WTC11 (cell line): Measurements from ENCODE around the gene PSMB2. TPM values are rescaled to one million over a fixed set of nuclear protein-coding genes. Genes with fewer than 3 reads are reported as not detected.
A peak's percentile ranks its signal among the peaks of the same experiment; 100 is the strongest.

ENCODE experiments used
- ATAC-seq: fragments of 200-7000 bp; cut with Tn5 transposase; 2 replicates; pipeline ENCODE4 v1.10.0; 2021; ENCODE audit warnings: mild to moderate bottlenecking, moderate library complexity
- CTCF ChIA-PET: fragments of 300-600 bp; sonication (Branson Sonifier 250); formaldehyde crosslinking; loops from one replicate; lab custom pipeline; 2021; ENCODE audit warnings: antibody characterized with exemption; lab: Charles Lee
- POLR2A ChIA-PET: fragments of 350-600 bp; sonication (Branson Sonifier 250); formaldehyde crosslinking; loops from one replicate; lab custom pipeline; 2021; ENCODE audit warnings: antibody characterized with exemption; lab: Charles Lee
- DNase-seq: peaks from one replicate; pipeline ENCODE4 v3.0.0; 2021; ENCODE audit warnings: low spot score
- H3K27ac Mint-ChIP-seq: 2 replicates; pipeline ENCODE4 v1.8.0; 2021; ENCODE audit warnings: mixed read lengths
- H3K27me3 Mint-ChIP-seq: 2 replicates; pipeline ENCODE4 v1.8.0; 2021; ENCODE audit warnings: low read depth, mild to moderate bottlenecking, moderate library complexity, mixed read lengths
- H3K36me3 Mint-ChIP-seq: 2 replicates; pipeline ENCODE4 v1.8.0; 2021; ENCODE audit warnings: mixed read lengths
- H3K4me1 Mint-ChIP-seq: 2 replicates; pipeline ENCODE4 v1.8.0; 2022; ENCODE audit warnings: mixed read lengths
- H3K4me3 Mint-ChIP-seq: 2 replicates; pipeline ENCODE4 v1.8.0; 2021; ENCODE audit warnings: mild to moderate bottlenecking, moderate library complexity, mixed read lengths
- H3K9me3 Mint-ChIP-seq: 2 replicates; pipeline ENCODE4 v1.8.0; 2021; ENCODE audit warnings: mixed read lengths
- ATF3 ChIP-seq: sonication (generic); formaldehyde crosslinking; conservative IDR thresholded peaks from 2 replicates; pipeline ENCODE4 v1.8.1; 2022; ENCODE audit warnings: mild to moderate bottlenecking, missing genetic modification reagents
- CDX4 ChIP-seq: fragments of 250-450 bp; sonication (Bioruptor Pico); IDR thresholded peaks from 2 replicates; pipeline ENCODE4 v1.9.0; 2021; ENCODE audit warnings: moderate library complexity, mild to moderate bottlenecking, inconsistent platforms, borderline replicate concordance
- CTCF ChIP-seq: fragments of 200-600 bp; IDR thresholded peaks from 2 replicates; pipeline ENCODE4 v1.8.0; 2022; ENCODE audit warnings: antibody characterized with exemption
- E2F4 ChIP-seq: sonication (generic); formaldehyde crosslinking; IDR thresholded peaks from 2 replicates; pipeline ENCODE4 v1.8.1; 2022; ENCODE audit warnings: low read depth, mild to moderate bottlenecking, moderate library complexity, missing genetic modification reagents, borderline replicate concordance
- ERG ChIP-seq: fragments of 250-450 bp; sonication (Bioruptor Pico); IDR thresholded peaks from 2 replicates; pipeline ENCODE4 v1.8.0; 2021; ENCODE audit warnings: mild to moderate bottlenecking
- ESRRA ChIP-seq: sonication (generic); formaldehyde crosslinking; IDR thresholded peaks from 2 replicates; pipeline ENCODE4 v1.8.1; 2022; ENCODE audit warnings: mild to moderate bottlenecking, missing genetic modification reagents, borderline replicate concordance
- FOXJ3 ChIP-seq: sonication (generic); formaldehyde crosslinking; IDR thresholded peaks from 2 replicates; pipeline ENCODE4 v1.9.0; 2021; ENCODE audit warnings: missing genetic modification reagents, mild to moderate bottlenecking, borderline replicate concordance
- FOXP1 ChIP-seq: sonication (generic); formaldehyde crosslinking; IDR thresholded peaks from 2 replicates; pipeline ENCODE4 v1.8.0; 2022; ENCODE audit warnings: missing genetic modification reagents, mild to moderate bottlenecking, moderate library complexity, borderline replicate concordance
- GTF2I ChIP-seq: fragments of 250-450 bp; sonication (Bioruptor Pico); conservative IDR thresholded peaks from 2 replicates; pipeline ENCODE4 v1.4.0; 2021; ENCODE audit warnings: mild to moderate bottlenecking
- KAT7 ChIP-seq: sonication (generic); formaldehyde crosslinking; IDR thresholded peaks from 2 replicates; pipeline ENCODE4 v1.8.1; 2023; ENCODE audit warnings: missing genetic modification reagents, mild to moderate bottlenecking, borderline replicate concordance
- MYBL2 ChIP-seq: sonication (generic); formaldehyde crosslinking; IDR thresholded peaks from 2 replicates; pipeline ENCODE4 v1.8.1; 2023; ENCODE audit warnings: mild to moderate bottlenecking, moderate library complexity, missing genetic modification reagents
- NFYB ChIP-seq: sonication (generic); formaldehyde crosslinking; conservative IDR thresholded peaks from 2 replicates; pipeline ENCODE4 v1.8.0; 2022; ENCODE audit warnings: low read depth, missing genetic modification reagents
- RELA ChIP-seq: sonication (generic); formaldehyde crosslinking; IDR thresholded peaks from 2 replicates; pipeline ENCODE4 v1.8.1; 2022; ENCODE audit warnings: missing genetic modification reagents, mild to moderate bottlenecking, borderline replicate concordance
- USF2 ChIP-seq: sonication (generic); formaldehyde crosslinking; IDR thresholded peaks from 2 replicates; pipeline ENCODE4 v1.8.1; 2023; ENCODE audit warnings: mild to moderate bottlenecking, missing genetic modification reagents, moderate library complexity
- ZBTB43 ChIP-seq: sonication (generic); formaldehyde crosslinking; IDR thresholded peaks from 2 replicates; pipeline ENCODE4 v1.8.1; 2023; ENCODE audit warnings: mild to moderate bottlenecking, missing genetic modification reagents
- ZNF396 ChIP-seq: fragments of 250-450 bp; sonication (Bioruptor Pico); IDR thresholded peaks from 2 replicates; pipeline ENCODE4 v1.8.0; 2021; ENCODE audit warnings: mild to moderate bottlenecking, moderate library complexity, borderline replicate concordance
- ZNF532 ChIP-seq: fragments of 250-450 bp; sonication (Bioruptor Pico); IDR thresholded peaks from 2 replicates; pipeline ENCODE4 v1.9.0; 2021; ENCODE audit warnings: mild to moderate bottlenecking, borderline replicate concordance
- total RNA-seq: library from RNA; stranded (reverse); gene quantifications from 3 replicates; pipeline ENCODE4 v1.2.3, GENCODE V29; 2021

Gene PSMB2
- total RNA-seq, 1 experiment from 2014 or later: 76.7 TPM

GRCh38 chr1:35569936-35570335, 71.4 kb downstream of the PSMB2 start:
- CTCF ChIA-PET: interaction anchor here (0.6 to 2.4 kb wide), 5 partner anchors 13 to 158 kb away, joined by 3 to 14 read pairs (median 8); partner anchors contain the start of genes KIAA0319L and NCDN
- Mint-ChIP-seq H3K4me3 (no peak overlapping the region), H3K36me3 (peaks cover 4% of the 10 kb centered on the region), H3K27ac (no peak overlapping the region), H3K9me3 (no peaks in the 10 kb centered on the region), H3K4me1 (peaks cover 15% of the 10 kb centered on the region), H3K27me3 (peaks cover 60% of the 10 kb centered on the region)
- POLR2A ChIA-PET: no interaction called here
- no peak for DNase-seq
- no peak for ATAC-seq
- TF ChIP-seq ESRRA (CRISPR knock-in tag) (no peak), CDX4 (no peak)

- Mint-ChIP-seq H3K36me3 (peaks cover 12% of the 10 kb centered on the region), H3K4me3 (no peak overlapping the region), H3K9me3 (no peaks in the 10 kb centered on the region)
- peak; percentile 43 for ATAC-seq
- DNase-seq: peak; percentile 78
- POLR2A ChIA-PET: interaction anchor here (0.7 to 0.8 kb wide), 2 partner anchors 9 to 19 kb away, joined by 3 read pairs; no protein-coding TSS in a partner anchor
- TF ChIP-seq MYBL2 (no peak), CTCF (peak; percentile 74)
- TF ChIP-seq, all 79 proteins: peak for 1
- no peak overlapping the region for H3K27ac Mint-ChIP-seq
- peaks cover 52% of the 10 kb centered on the region for H3K27me3 Mint-ChIP-seq
- CTCF ChIA-PET: interaction anchor here (0.6 to 3.4 kb wide), 24 partner anchors 9 to 206 kb away, joined by 3 to 80 read pairs (median 6); partner anchors contain the start of genes C1orf216, CLSPN, KIAA0319L and NCDN
- peaks cover 11% of the 10 kb centered on the region for H3K4me1 Mint-ChIP-seq
Observed at GRCh38 chr1:35568975-35569395, 72.3 kb downstream of the PSMB2 start.

GRCh38 chr1:35567947-35568558, 73.3 kb downstream of the PSMB2 start:
- POLR2A ChIA-PET: interaction anchor here (0.5 to 0.8 kb wide), 2 partner anchors 20 to 27 kb away, joined by 3 read pairs; no protein-coding TSS in a partner anchor
- Mint-ChIP-seq H3K36me3 (peaks cover 13% of the 10 kb centered on the region), H3K4me1 (peaks cover 11% of the 10 kb centered on the region), H3K27me3 (peaks cover 43% of the 10 kb centered on the region), H3K27ac (no peak overlapping the region; the same call in 1 of the 2 replicates), H3K9me3 (no peaks in the 10 kb centered on the region), H3K4me3 (no peak overlapping the region)
- DNase-seq (no peak), ATAC-seq (no peak)
- CTCF ChIA-PET: interaction anchor here (0.7 to 3.4 kb wide), 19 partner anchors 9 to 715 kb away, joined by 3 to 80 read pairs (median 6); partner anchors contain the start of genes C1orf216, KIAA0319L and NCDN
- TF ChIP-seq GTF2I (CRISPR knock-in tag): no peak
- TF ChIP-seq ZNF396 (CRISPR knock-in tag): no peak
- no peak for TF ChIP-seq USF2 (CRISPR knock-in tag)
- TF ChIP-seq ATF3 (CRISPR knock-in tag): no peak
- TF ChIP-seq ZBTB43 (CRISPR knock-in tag): no peak
- no peak for TF ChIP-seq FOXJ3
- TF ChIP-seq FOXP1: no peak
- no peak for TF ChIP-seq RELA (CRISPR knock-in tag)
- TF ChIP-seq ERG (CRISPR knock-in tag): no peak
- no peak for TF ChIP-seq NFYB (CRISPR knock-in tag)
- no peak for TF ChIP-seq ESRRA (CRISPR knock-in tag)
- no peak for TF ChIP-seq KAT7 (CRISPR knock-in tag)
- TF ChIP-seq ZNF532 (CRISPR knock-in tag): no peak
- TF ChIP-seq E2F4 (CRISPR knock-in tag): no peak
